ENCODE measurements around the gene ALDOA. TPM values are rescaled to one million over a fixed set of nuclear protein-coding genes. Genes with fewer than 3 reads are reported as not detected.
"Not testable (repeated sequence)": the region's sequence is repeated elsewhere in the genome, so short reads cannot be mapped to it uniquely, and the experiment has no call there.

Gene ALDOA
- 100 to 1,000 TPM; 794 to 967 (median 870) TPM for total RNA-seq

- 0% methylated on average over 23 of the region's 99 CpGs for WGBS
- Histone ChIP-seq H3K4me1 (peaks cover 64% of the 10 kb centered on the region), H3K36me3 (peaks cover 30% of the 10 kb centered on the region), H3K4me3 (peak within 1 kb of the TSS; percentile 96), H3K27me3 (no peaks in the 10 kb centered on the region), H3K9me3 (no peaks in the 10 kb centered on the region), H3K27ac (peak within 1 kb of the TSS; percentile 98)
- no peak for TF ChIP-seq EP300 (IDR thresholded peaks at IDR 0.05)
- TF ChIP-seq POLR2AphosphoS5 (IDR thresholded peaks at IDR 0.05), result peak; percentile 6 to 85 (median 75)
- peak; percentile 92 to 98 for TF ChIP-seq POLR2A (IDR thresholded peaks at IDR 0.05)
- TF ChIP-seq CTCF (IDR thresholded peaks at IDR 0.05), result no peak
- DNase-seq (ENCODE audit: low spot score in 2 of 2), result peak; percentile 98 to 99
These were observed at the start of gene ALDOA for GRCh38 chr16:30065102-30065942. ALDOA (plus strand) TSS chr16:30065760; CDS start chr16:30066898, 1,138 bp downstream.

- TF ChIP-seq EP300 (IDR thresholded peaks at IDR 0.05) (no peak), CTCF (IDR thresholded peaks at IDR 0.05) (no peak), POLR2A (IDR thresholded peaks at IDR 0.05) (no peak), POLR2AphosphoS5 (IDR thresholded peaks at IDR 0.05) (no peak)
- 78% methylated on average over 8 of the region's 8 CpGs for whole genome bisulfite sequencing
- no peak for DNase-seq (ENCODE audit: low spot score in 2 of 2)
These were observed 48.8 kb upstream of the ALDOA start for GRCh38 chr16:30016555-30017276.

GRCh38 chr16:30017277-30017656, 48.3 kb upstream of the ALDOA start:
- Histone ChIP-seq H3K27me3 (peaks cover 2% of the 10 kb centered on the region), H3K4me1 (peaks cover 10% of the 10 kb centered on the region), H3K9me3 (no peaks in the 10 kb centered on the region), H3K27ac (no peak overlapping the region), H3K36me3 (no peaks in the 10 kb centered on the region), H3K4me3 (no peak overlapping the region)
- 93% methylated on average over 2 of the region's 2 CpGs for WGBS
- DNase-seq (ENCODE audit: low spot score in 2 of 2), result no peak
- TF ChIP-seq POLR2AphosphoS5 (IDR thresholded peaks at IDR 0.05) (no peak), POLR2A (IDR thresholded peaks at IDR 0.05) (no peak), EP300 (IDR thresholded peaks at IDR 0.05) (no peak), CTCF (IDR thresholded peaks at IDR 0.05) (no peak)

More at GRCh38 chr16:30016555-30017276, 48.8 kb upstream of the ALDOA start:
- Histone ChIP-seq H3K4me3 (no peak overlapping the region), H3K27me3 (peaks cover 7% of the 10 kb centered on the region), H3K9me3 (no peaks in the 10 kb centered on the region), H3K4me1 (peaks cover 11% of the 10 kb centered on the region), H3K27ac (no peak overlapping the region), H3K36me3 (no peaks in the 10 kb centered on the region)

GRCh38 chr16:30017937-30018336, 47.6 kb upstream of the ALDOA start:
- H3K4me3 ChIP-seq; H3K9me3 ChIP-seq; H3K36me3 ChIP-seq; H3K27me3 ChIP-seq; DNase-seq (ENCODE audit: low spot score in 2 of 2); H3K27ac ChIP-seq: not testable (repeated sequence)
- WGBS, result 85% methylated on average over 4 of the region's 4 CpGs
- peaks cover 10% of the 10 kb centered on the region for H3K4me1 ChIP-seq

- Histone ChIP-seq H3K4me3 (no peak overlapping the region), H3K4me1 (peaks cover 10% of the 10 kb centered on the region), H3K36me3 (no peaks in the 10 kb centered on the region), H3K27ac (no peak overlapping the region), H3K9me3 (no peaks in the 10 kb centered on the region), H3K27me3 (no peaks in the 10 kb centered on the region)
- DNase-seq (ENCODE audit: low spot score in 2 of 2), result no peak
- TF ChIP-seq CTCF (IDR thresholded peaks at IDR 0.05) (no peak), EP300 (IDR thresholded peaks at IDR 0.05) (no peak), POLR2AphosphoS5 (IDR thresholded peaks at IDR 0.05) (no peak), POLR2A (IDR thresholded peaks at IDR 0.05) (no peak)
- WGBS, result 64% methylated on average over 4 of the region's 4 CpGs
These were observed 46.8 kb upstream of the ALDOA start for GRCh38 chr16:30018731-30019158.
